BLaER1 treated with 17β-estradiol and CSF1 and Interleukin-3, amounts not matched to agents 10 nM and 100 nM (cell line): ENCODE data around the gene PAPPA.

ENCODE experiments used
- H3K27ac ChIP-seq, 11 experiments: shearing (Covaris generic); formaldehyde crosslinking; 2 replicates each; pipeline ENCODE4 v1.8.1; 2022
- H3K27me3 ChIP-seq, 11 experiments: shearing (Covaris generic); formaldehyde crosslinking; 2 replicates each; pipeline ENCODE4 v1.8.1; 2022
- H3K36me3 ChIP-seq, 11 experiments: shearing (Covaris generic); formaldehyde crosslinking; 2 replicates each; pipeline ENCODE4 v1.8.1; 2022
- H3K4me1 ChIP-seq, 10 experiments: shearing (Covaris generic); formaldehyde crosslinking; 2 replicates each; pipeline ENCODE4 v1.8.1; 2022
- H3K4me2 ChIP-seq, 11 experiments: shearing (Covaris generic); formaldehyde crosslinking; 2 replicates each; pipeline ENCODE4 v1.8.1; 2022
- H3K4me3 ChIP-seq, 10 experiments: shearing (Covaris generic); formaldehyde crosslinking; 2 replicates each; pipeline ENCODE4 v1.8.1; 2022
- H3K9ac ChIP-seq, 11 experiments: shearing (Covaris generic); formaldehyde crosslinking; 2 replicates each; pipeline ENCODE4 v1.8.1; 2022
- H3K9me3 ChIP-seq, 11 experiments: shearing (Covaris generic); formaldehyde crosslinking; replicated peaks in 1 of 11; 2 replicates each; pipeline ENCODE4 v1.8.1; 2022
- H4K20me1 ChIP-seq, 11 experiments: shearing (Covaris generic); formaldehyde crosslinking; 2 replicates each; pipeline ENCODE4 v1.8.1; 2022
- Cebpa-rat ChIP-seq, 11 experiments: shearing (Covaris generic); IDR thresholded peaks; 2 replicates each; pipeline ENCODE4 v1.8.1; 2022

The PAPPA gene

DNA sequence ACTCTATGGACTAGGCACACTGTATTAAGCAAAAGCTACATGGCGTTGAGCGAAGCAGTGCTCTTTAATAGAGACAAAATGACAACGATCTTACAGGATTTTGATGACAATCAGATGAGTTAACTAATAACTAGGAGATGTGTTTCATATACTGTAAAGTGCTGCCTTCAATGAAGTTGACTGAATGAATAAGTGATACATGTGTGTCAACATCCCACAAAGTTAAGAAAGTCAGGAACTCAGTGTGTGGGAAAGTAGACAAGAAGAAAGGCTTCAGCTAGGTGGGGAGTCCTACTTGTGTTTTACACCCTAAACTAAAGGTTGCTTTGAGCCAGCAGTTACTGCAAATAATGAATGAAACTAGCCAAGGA is 79.6 kb downstream of the PAPPA start:
- H3K36me3 ChIP-seq, result no peaks in the 10 kb centered on the region
- no peaks in the 10 kb centered on the region for H4K20me1 ChIP-seq
- TF ChIP-seq Cebpa-rat (IDR thresholded peaks at IDR 0.05), result no peak
- no peak overlapping the region for H3K27ac ChIP-seq
- no peaks in the 10 kb centered on the region for H3K27me3 ChIP-seq
- H3K9me3 ChIP-seq, result no peaks in the 10 kb centered on the region
- H3K4me2 ChIP-seq, result no peak overlapping the region
- H3K4me1 ChIP-seq, result 0 out of 20 replicates have a peak, but pooled peaks cover 0 to 4% (median 0%) of the 10 kb centered on the region in 10 experiments
- H3K4me3 ChIP-seq, result no peak overlapping the region
- no peak overlapping the region for H3K9ac ChIP-seq

DNA sequence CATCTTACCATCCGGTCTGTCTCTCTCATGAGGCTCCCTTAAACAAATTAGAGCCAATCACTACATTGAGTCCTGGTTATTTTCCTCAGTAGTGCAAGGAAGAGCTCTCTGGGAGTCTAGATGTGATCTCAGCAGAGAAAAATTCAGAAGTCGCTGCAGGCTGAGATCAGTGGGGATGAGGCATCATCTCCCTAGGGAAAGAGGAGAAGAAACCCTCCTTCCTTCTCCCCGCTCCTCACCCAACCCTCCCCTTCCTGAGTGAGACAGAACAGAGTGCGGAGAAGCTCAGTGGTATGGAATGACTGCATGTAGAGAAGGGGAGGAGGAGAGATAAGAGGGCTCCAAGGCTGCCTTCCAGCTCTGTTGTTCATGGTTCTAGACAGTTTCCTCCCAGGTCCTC is 80.5 kb downstream of the PAPPA start:
- Histone ChIP-seq H3K36me3 (no peaks in the 10 kb centered on the region), H3K4me1 (0 out of 20 replicates have a peak, but pooled peaks cover 0 to 4% (median 0%) of the 10 kb centered on the region in 10 experiments), H3K27me3 (no peaks in the 10 kb centered on the region), H3K9ac (no peak overlapping the region), H3K27ac (no peak overlapping the region), H3K9me3 (no peaks in the 10 kb centered on the region), H4K20me1 (no peaks in the 10 kb centered on the region), H3K4me2 (no peak overlapping the region), H3K4me3 (no peak overlapping the region)
- TF ChIP-seq Cebpa-rat (IDR thresholded peaks at IDR 0.05), result no peak

DNA sequence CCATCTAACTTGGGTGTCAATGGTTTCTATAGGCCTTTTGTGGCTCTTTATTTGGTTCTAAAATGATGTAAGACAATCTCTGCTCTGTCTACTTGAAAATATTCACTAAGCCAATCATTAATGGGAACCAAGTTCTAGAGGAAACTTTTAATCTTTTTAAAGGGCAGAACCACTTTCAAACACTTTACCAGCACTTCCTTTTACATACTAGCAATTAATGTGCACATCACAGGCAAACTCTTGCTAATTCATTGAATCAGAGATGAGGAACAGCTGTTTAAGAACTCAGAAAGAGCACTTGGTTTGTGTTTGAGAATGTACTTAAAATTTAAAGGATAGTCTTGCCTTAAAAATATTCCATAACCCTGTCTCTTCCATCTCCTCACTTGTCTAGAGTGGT is 83.4 kb downstream of the PAPPA start:
- Histone ChIP-seq H3K27me3 (no peaks in the 10 kb centered on the region), H3K4me1 (0 out of 20 replicates have a peak, but pooled peaks cover 0 to 4% (median 0%) of the 10 kb centered on the region in 10 experiments), H3K9ac (no peak overlapping the region), H3K4me2 (no peak overlapping the region), H3K4me3 (no peak overlapping the region), H4K20me1 (no peaks in the 10 kb centered on the region), H3K36me3 (no peaks in the 10 kb centered on the region), H3K9me3 (no peaks in the 10 kb centered on the region), H3K27ac (no peak overlapping the region)
- TF ChIP-seq Cebpa-rat (IDR thresholded peaks at IDR 0.05), result no peak

DNA sequence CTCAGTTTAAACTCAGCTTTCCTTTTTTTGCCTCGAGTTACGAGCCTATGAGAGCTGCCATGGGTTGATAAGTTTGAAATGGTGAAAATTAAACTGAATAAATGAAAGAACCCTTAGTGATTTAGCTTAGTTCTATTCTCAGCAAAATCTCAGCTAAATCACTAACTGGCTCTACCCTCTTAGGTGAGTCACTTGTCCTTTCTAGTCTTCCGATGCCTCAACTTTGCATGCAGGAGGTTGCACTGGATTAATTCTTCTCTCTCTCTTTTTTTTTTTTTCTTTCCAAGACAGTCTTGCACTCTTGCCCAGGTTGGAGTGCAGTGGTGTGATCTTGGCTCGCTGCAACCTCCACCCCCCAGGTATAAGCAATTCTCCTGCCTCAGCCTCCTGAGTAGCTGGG is 83.9 kb downstream of the PAPPA start:
- no peak for TF ChIP-seq Cebpa-rat (IDR thresholded peaks at IDR 0.05)
- no peaks in the 10 kb centered on the region for H4K20me1 ChIP-seq
- H3K9me3 ChIP-seq, result no peaks in the 10 kb centered on the region
- H3K4me1 ChIP-seq, result 0 out of 20 replicates have a peak, but pooled peaks cover 0 to 4% (median 0%) of the 10 kb centered on the region in 10 experiments
- no peak overlapping the region for H3K4me3 ChIP-seq
- H3K27ac ChIP-seq, result no peak overlapping the region
- no peak overlapping the region for H3K9ac ChIP-seq
- no peak overlapping the region for H3K4me2 ChIP-seq
- no peaks in the 10 kb centered on the region for H3K36me3 ChIP-seq
- no peaks in the 10 kb centered on the region for H3K27me3 ChIP-seq

DNA sequence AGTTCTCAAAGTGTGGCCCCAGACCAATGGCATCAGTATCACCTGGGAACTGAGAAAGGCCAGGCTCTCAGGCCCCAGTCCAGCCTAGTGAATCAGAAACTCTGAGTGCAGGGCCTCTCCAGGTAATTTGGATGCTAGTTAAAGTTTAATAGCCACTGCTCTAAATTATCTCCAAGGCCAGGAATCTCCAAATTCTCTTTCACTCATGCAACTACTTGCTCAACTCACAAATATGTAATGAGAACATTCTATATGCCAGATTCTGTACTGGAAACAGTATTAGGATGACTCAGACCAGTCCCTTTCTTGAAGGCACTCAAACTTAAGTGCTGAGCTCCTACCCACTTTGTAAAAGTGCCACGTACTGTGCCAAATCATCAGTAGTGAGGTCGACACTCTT is 84.6 kb downstream of the PAPPA start:
- no peak overlapping the region for H3K4me2 ChIP-seq
- no peak overlapping the region for H3K27ac ChIP-seq
- TF ChIP-seq Cebpa-rat (IDR thresholded peaks at IDR 0.05), result no peak
- H3K4me3 ChIP-seq, result no peak overlapping the region
- H3K27me3 ChIP-seq, result no peaks in the 10 kb centered on the region
- no peak overlapping the region for H3K9ac ChIP-seq
- no peaks in the 10 kb centered on the region for H3K36me3 ChIP-seq
- no peaks in the 10 kb centered on the region for H3K9me3 ChIP-seq
- H4K20me1 ChIP-seq, result no peaks in the 10 kb centered on the region
- H3K4me1 ChIP-seq, result 0 out of 20 replicates have a peak, but pooled peaks cover 0 to 4% (median 0%) of the 10 kb centered on the region in 10 experiments

DNA sequence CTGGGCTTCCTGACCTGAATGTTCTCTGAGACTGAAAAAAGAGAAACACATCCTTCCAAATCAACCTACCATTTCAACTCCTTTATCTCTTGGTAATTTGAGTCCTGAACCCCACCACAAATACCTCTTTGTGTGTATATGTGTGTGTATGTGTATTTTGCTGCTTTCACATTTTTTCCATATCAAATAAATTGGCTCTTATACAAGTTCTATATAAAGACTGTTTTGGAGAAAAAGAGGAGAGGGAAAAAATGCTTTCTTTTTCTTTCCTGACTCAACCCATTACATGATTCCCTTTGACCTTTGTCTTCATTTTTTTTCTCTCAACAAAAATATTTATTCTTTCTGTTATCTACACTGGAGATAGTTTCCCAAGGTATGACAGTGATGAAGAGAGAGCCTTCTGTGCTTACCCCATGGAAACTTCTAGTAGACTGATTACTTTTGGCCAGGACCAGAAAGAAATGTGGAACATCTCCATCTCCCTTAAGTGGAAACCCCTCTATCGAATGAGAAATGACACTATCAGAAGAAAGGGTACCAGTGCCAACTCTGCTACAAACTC is 85.3 kb downstream of the PAPPA start:
- H3K4me3 ChIP-seq, result no peak overlapping the region
- H3K36me3 ChIP-seq, result no peaks in the 10 kb centered on the region
- H3K4me2 ChIP-seq, result no peak overlapping the region
- 0 out of 20 replicates have a peak, but pooled peaks cover 0 to 4% (median 0%) of the 10 kb centered on the region in 10 experiments for H3K4me1 ChIP-seq
- no peak overlapping the region for H3K9ac ChIP-seq
- no peaks in the 10 kb centered on the region for H4K20me1 ChIP-seq
- no peak for TF ChIP-seq Cebpa-rat (IDR thresholded peaks at IDR 0.05)
- H3K27me3 ChIP-seq, result no peaks in the 10 kb centered on the region
- no peak overlapping the region for H3K27ac ChIP-seq
- H3K9me3 ChIP-seq, result no peaks in the 10 kb centered on the region

DNA sequence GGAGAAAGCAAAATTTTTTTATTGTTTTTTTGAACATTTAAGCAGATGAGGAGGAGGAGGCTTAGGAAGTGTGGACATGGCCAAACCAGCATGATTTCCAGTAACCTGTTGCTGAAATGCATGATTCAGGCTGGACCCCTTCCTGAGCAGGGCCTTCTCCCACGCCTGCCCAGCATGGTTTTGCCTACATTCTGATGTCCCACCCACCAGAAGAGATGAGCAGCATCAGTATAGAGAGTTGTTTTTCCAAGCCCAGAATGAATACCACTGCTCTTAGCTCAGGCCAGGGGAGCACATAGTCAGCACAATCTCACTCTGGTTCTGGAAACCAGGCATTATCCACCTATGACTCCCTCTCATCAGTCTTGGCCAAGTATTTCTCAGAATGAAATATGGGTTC is 90.1 kb downstream of the PAPPA start:
- no peak overlapping the region for H3K4me2 ChIP-seq
- no peak for TF ChIP-seq Cebpa-rat (IDR thresholded peaks at IDR 0.05)
- no peak overlapping the region for H3K27ac ChIP-seq
- no peaks in the 10 kb centered on the region for H3K27me3 ChIP-seq
- H3K36me3 ChIP-seq, result no peaks in the 10 kb centered on the region
- no peak overlapping the region for H3K9ac ChIP-seq
- H4K20me1 ChIP-seq, result no peaks in the 10 kb centered on the region
- no peaks in the 10 kb centered on the region for H3K4me1 ChIP-seq
- no peaks in the 10 kb centered on the region for H3K9me3 ChIP-seq
- no peak overlapping the region for H3K4me3 ChIP-seq

DNA sequence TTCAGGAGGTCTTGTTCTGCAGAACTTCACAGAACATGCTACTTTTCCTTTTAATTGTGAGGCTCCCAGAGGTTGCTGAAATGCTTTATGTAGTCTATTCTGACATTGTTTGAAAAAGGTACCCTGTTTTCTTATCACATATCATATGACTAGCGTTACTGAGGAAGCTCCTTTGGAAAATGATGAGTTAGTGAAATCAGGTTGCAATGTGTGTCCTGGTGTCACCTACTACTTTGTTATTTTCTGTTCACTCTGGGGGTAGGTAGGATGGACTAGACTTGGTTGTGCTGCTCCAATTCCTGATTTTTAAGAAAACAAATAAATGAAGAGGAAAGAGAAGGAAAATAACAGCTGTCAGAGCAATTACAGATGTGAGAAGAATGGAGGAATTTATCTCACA is 93.7 kb downstream of the PAPPA start:
- Histone ChIP-seq H3K4me1 (no peaks in the 10 kb centered on the region), H3K27ac (no peak overlapping the region), H3K9me3 (no peaks in the 10 kb centered on the region), H3K27me3 (no peaks in the 10 kb centered on the region), H3K4me3 (no peak overlapping the region), H3K36me3 (no peaks in the 10 kb centered on the region), H3K9ac (no peak overlapping the region), H4K20me1 (no peaks in the 10 kb centered on the region), H3K4me2 (no peak overlapping the region)
- no peak for TF ChIP-seq Cebpa-rat (IDR thresholded peaks at IDR 0.05)

DNA sequence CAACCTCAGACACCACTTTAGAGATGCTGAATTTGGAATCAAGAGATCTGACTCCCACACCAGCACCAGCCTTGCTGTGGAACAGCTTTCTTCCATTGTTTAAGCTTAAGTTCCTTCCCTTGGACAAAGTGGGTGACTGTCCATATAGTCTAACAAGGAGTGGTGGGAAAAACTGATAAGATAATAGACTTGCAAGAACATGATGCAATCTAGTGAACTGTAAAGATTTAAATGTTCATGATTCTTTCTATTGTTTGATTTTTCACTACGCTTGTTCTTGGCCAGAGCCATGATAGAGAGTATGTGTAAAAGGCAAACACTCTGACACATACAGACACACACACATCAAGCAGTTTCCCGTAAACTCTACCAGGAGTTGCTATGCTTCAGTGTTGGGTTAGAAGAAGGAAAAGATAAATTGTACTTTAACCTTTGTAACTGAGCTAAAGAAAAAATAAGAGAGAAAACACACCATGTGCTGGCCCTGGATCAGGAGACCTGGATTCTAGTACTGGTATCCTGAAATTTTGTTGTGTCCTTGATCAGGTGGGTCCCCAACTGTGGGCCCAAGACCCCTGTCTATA is 94.3 kb downstream of the PAPPA start:
- Histone ChIP-seq H3K27me3 (no peaks in the 10 kb centered on the region), H3K4me2 (no peak overlapping the region), H3K4me3 (no peak overlapping the region), H3K9ac (no peak overlapping the region), H3K27ac (no peak overlapping the region), H3K9me3 (no peaks in the 10 kb centered on the region), H3K36me3 (no peaks in the 10 kb centered on the region), H3K4me1 (no peaks in the 10 kb centered on the region), H4K20me1 (no peaks in the 10 kb centered on the region)
- no peak for TF ChIP-seq Cebpa-rat (IDR thresholded peaks at IDR 0.05)

DNA sequence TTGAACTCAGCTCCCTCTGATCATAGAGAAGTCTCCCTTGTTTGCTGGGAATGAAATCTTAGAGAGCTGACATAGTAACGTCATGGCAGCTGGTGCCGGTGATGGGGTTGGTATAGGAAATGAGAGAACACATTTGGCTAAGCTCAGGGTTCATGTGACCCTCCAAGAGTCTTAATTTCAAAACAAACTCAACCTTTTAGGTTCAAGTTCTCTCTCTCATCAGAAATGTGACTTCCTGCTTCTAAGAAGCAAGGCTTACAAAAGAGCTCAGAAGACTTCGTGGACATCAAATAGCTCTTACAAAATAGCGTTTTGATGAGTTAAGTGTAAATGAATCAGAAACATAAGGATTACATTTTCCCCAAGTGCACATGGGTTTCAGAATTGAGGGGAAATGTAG is 97.3 kb downstream of the PAPPA start:
- no peaks in the 10 kb centered on the region for H4K20me1 ChIP-seq
- no peaks in the 10 kb centered on the region for H3K36me3 ChIP-seq
- H3K4me1 ChIP-seq, result no peaks in the 10 kb centered on the region
- H3K4me3 ChIP-seq, result no peak overlapping the region
- H3K9ac ChIP-seq, result no peak overlapping the region
- no peak overlapping the region for H3K4me2 ChIP-seq
- H3K9me3 ChIP-seq, result no peaks in the 10 kb centered on the region
- no peak for TF ChIP-seq Cebpa-rat (IDR thresholded peaks at IDR 0.05)
- no peaks in the 10 kb centered on the region for H3K27me3 ChIP-seq
- H3K27ac ChIP-seq, result no peak overlapping the region
